ENCODE measurements around the gene PCP2. TPM values are rescaled to one million over a fixed set of nuclear protein-coding genes. Genes with fewer than 3 reads are reported as not detected.

PCP2 gene
- not detected for total RNA-seq

GRCh38 chr19:7633698-7634097 lies at the start of gene PCP2:
Gene PCP2, minus strand, starts transcription at chr19:7633719. Its CDS starts 262 bp downstream, at chr19:7633457.
- H3K27ac ChIP-seq: no peak within 1 kb of the TSS
- TF ChIP-seq POLR2A (IDR thresholded peaks at IDR 0.05): no peak
- no peak for TF ChIP-seq CTCF (IDR thresholded peaks at IDR 0.05)
- H3K4me1 ChIP-seq: peaks cover 5 to 10% of the 10 kb centered on the region in 2 donors
- no peaks in the 10 kb centered on the region for H3K36me3 ChIP-seq
- no peaks in the 10 kb centered on the region for H3K9me3 ChIP-seq
- no peak within 1 kb of the TSS for H3K4me3 ChIP-seq
- intact Hi-C loops (cut with DNase I; ENCODE audit: low total_unique reads): no loop called here
- peaks cover 10 to 20% of the 10 kb centered on the region in 2 donors for H3K27me3 ChIP-seq
- no peak for DNase-seq

DNA sequence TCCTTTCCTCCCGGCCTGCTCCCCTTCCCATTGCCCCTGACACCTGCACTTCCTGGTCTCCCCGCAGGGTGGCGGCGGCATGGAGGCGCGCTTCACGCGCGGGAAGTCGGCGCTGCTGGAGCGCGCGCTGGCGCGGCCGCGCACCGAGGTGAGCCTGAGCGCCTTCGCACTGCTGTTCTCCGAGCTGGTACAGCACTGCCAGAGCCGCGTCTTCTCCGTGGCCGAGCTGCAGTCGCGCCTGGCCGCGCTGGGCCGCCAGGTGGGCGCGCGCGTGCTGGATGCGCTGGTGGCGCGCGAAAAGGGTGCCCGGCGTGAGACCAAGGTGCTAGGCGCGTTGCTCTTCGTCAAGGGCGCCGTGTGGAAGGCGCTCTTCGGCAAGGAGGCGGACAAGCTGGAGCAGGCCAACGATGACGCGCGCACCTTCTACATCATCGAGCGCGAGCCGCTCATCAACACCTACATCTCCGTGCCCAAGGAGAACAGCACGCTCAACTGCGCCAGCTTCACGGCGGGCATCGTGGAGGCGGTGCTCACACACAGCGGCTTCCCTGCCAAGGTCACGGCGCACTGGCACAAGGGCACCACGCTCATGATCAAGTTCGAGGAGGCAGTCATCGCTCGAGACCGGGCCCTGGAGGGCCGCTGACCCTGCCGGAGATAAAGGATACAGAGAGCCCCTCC lies 48.8 kb upstream of the PCP2 start:
- peaks cover 0 to 10% of the 10 kb centered on the region in 2 donors for H3K4me1 ChIP-seq
- no peak overlapping the region for H3K27ac ChIP-seq
- H3K36me3 ChIP-seq: no peaks in the 10 kb centered on the region
- peak overlapping the region in 1 of 2 donors; percentile 96 for H3K4me3 ChIP-seq
- no peak for DNase-seq
- no peaks in the 10 kb centered on the region for H3K9me3 ChIP-seq
- TF ChIP-seq CTCF (IDR thresholded peaks at IDR 0.05): no peak
- TF ChIP-seq POLR2A (IDR thresholded peaks at IDR 0.05): no peak
- intact Hi-C loops (cut with DNase I; ENCODE audit: low total_unique reads): no loop called here
- no peaks in the 10 kb centered on the region for H3K27me3 ChIP-seq

DNA sequence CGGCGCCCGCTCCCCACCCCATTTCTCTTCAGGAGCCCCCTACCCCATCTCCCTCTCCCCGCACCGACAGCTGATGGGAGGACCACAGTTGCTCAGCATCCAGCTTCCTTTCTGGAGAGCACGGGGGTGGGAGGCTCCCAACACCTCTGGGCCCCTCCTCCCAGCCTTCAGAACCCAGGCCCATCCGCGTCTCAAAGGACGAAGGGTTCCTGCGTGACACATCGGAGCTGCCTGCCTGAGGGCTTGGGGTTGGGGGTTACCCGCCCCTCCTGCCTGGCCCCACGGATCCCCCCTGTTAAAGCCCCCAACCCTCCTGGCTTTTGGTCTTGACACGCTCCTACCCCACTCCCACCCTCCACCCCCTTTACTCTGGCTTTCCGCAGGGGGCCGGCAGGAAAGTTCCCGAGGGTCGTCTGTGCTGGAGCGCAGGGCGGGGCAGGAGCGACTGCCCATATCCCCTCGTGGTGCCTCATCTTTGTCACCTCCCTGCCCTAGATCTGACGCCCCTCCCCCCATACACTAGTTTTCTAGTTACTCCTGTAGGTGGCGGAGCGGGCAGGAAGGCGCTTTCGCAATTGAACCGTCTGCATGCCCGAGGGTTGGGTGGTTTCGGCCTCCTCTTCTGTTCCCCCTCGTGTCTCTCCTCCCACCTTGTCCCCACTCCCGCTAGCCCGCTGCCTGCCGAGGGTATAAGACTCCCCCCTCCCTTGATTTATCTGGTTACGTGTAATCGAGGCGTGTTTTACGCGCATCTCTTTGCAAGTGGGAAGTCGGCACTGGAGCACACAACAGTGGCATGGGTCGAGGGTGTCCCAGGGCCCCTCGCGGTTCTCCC lies 48.0 kb upstream of the PCP2 start:
- TF ChIP-seq POLR2A (IDR thresholded peaks at IDR 0.05) (no peak), CTCF (IDR thresholded peaks at IDR 0.05) (peak; percentile 14 to 62 (median 32))
- Histone ChIP-seq H3K27me3 (no peaks in the 10 kb centered on the region), H3K4me1 (peaks cover 0 to 10% of the 10 kb centered on the region in 2 donors), H3K4me3 (peak overlapping the region; percentile 96 to 99), H3K27ac (peak overlapping the region; percentile 78 to 90), H3K36me3 (no peaks in the 10 kb centered on the region), H3K9me3 (no peaks in the 10 kb centered on the region)
- intact Hi-C loops (cut with DNase I; ENCODE audit: low total_unique reads): no loop called here
- peak; percentile 55 to 64 for DNase-seq

DNA sequence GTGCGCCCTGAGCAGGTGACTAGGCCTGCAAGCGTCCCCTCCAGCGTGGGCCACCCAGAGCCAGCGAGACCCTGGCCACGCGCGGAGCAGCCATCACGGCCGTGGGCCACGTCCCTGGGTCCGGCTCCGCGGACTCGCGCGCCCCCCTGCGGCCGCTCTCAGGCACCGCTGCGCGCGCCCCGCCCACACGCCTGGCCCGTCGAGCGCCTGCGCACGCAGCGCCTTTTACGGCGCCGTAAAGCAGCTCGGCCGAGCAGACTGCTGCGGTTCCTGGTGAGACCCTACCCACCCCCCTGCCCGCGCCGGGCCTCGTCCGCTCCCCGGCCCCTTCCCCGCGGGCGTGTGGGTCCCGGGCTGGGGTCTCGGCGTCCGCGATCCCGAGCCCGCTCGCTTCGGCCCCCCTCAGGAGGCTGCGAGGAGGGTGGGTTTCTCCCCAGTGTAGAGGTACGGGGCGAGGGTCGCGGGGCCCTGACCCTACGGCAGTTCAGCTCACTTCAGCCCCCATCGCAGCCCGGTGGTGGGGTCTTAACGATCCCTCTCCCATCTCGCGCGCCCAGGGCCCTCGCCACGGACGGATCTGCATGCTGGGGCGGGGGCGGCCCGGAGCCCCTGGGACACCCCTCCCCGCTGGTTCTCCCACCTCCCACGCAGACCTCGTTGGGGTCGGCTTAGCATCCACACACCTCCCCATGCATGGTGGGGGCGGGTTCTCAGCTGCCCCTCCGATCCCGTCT lies 47.3 kb upstream of the PCP2 start, which contains the start of gene TRAPPC5:
Gene TRAPPC5 (plus strand): TSS at position 228 of the 734 bp plus-strand sequence. CDS start 1,421 bp downstream, outside the sequence.
- no peaks in the 10 kb centered on the region for H3K36me3 ChIP-seq
- TF ChIP-seq POLR2A (IDR thresholded peaks at IDR 0.05): peak; percentile 40 to 62
- TF ChIP-seq CTCF (IDR thresholded peaks at IDR 0.05): peak; percentile 64 to 99 (median 96)
- intact Hi-C loops (cut with DNase I; ENCODE audit: low total_unique reads): no loop called here
- H3K27me3 ChIP-seq: no peaks in the 10 kb centered on the region
- peak within 1 kb of the TSS; percentile 96 to 99 for H3K4me3 ChIP-seq
- peak; percentile 67 to 89 for DNase-seq
- peaks cover 0 to 10% of the 10 kb centered on the region in 2 donors for H3K4me1 ChIP-seq
- no peaks in the 10 kb centered on the region for H3K9me3 ChIP-seq
- peak within 1 kb of the TSS; percentile 78 to 90 for H3K27ac ChIP-seq

Data from uterus (tissue), 4 donors.